Liver (tissue), 9 donors: ENCODE data around the gene BICRA. TPM values are rescaled to one million over a fixed set of nuclear protein-coding genes. Genes with fewer than 3 reads are reported as not detected.

Experiments used
- DNase-seq: peaks from one replicate; pipeline ENCODE4 v3.0.0-alpha.2; 2017; ENCODE audit warnings: low spot score
- H3K27ac ChIP-seq, 2 donors: one replicate each; pipeline ENCODE4 v1.7.0; 2013; ENCODE audit warnings: inconsistent platforms in 2 of 2, low read length in 2 of 2, control low read depth in 1 of 2, low read depth in 1 of 2, mild to moderate bottlenecking in 1 of 2
- H3K27me3 ChIP-seq, 4 donors: one replicate each; pipeline versions ENCODE4 v1.6.1 to v1.7.0; 2013; ENCODE audit warnings: low read length in 3 of 4, inconsistent platforms in 1 of 4, mild to moderate bottlenecking in 1 of 4, moderate library complexity in 1 of 4; ENCODE audit not compliant: control insufficient read depth in 4 of 4, insufficient read depth in 4 of 4
- H3K36me3 ChIP-seq, 4 donors: one replicate each; pipeline versions ENCODE4 v1.6.1 to v1.7.0; 2013; ENCODE audit warnings: low read length in 3 of 4, mild to moderate bottlenecking in 3 of 4, low read depth in 1 of 4, moderate library complexity in 1 of 4; ENCODE audit not compliant: control insufficient read depth in 4 of 4, insufficient read depth in 3 of 4
- H3K4me1 ChIP-seq, 4 donors: one replicate each; pipeline versions ENCODE4 v1.6.1 to v1.7.0; 2013; ENCODE audit warnings: low read length in 3 of 4, mild to moderate bottlenecking in 3 of 4, moderate library complexity in 1 of 4; ENCODE audit not compliant: control insufficient read depth in 4 of 4, insufficient read depth in 4 of 4
- H3K4me3 ChIP-seq, 3 donors: one replicate each; pipeline versions ENCODE4 v1.6.1 to v1.7.0; 2013; ENCODE audit warnings: low read length in 3 of 3, control low read depth in 1 of 3, low read depth in 1 of 3, mild to moderate bottlenecking in 1 of 3
- H3K9ac ChIP-seq, 2 donors: one replicate each; pipeline ENCODE4 v1.7.0; 2013; ENCODE audit warnings: low read length in 2 of 2, mild to moderate bottlenecking in 2 of 2, moderate library complexity in 2 of 2, control low read depth in 1 of 2, low read depth in 1 of 2
- H3K9me3 ChIP-seq, 4 donors: one replicate each; pipeline versions ENCODE4 v1.6.1 to v1.7.0; 2013; ENCODE audit warnings: low read length in 3 of 4; ENCODE audit not compliant: control insufficient read depth in 4 of 4
- EGR1 ChIP-seq, 2 donors: IDR thresholded peaks; 2 replicates each; pipeline ENCODE4 v1.6.1; 2016 to 2018; ENCODE audit warnings: antibody characterized with exemption in 2 of 2, low read depth in 2 of 2
- FOXA1 ChIP-seq: IDR thresholded peaks from 2 replicates; pipeline ENCODE4 v1.6.1; 2016; ENCODE audit warnings: antibody characterized with exemption
- FOXA2 ChIP-seq: IDR thresholded peaks from 2 replicates; pipeline ENCODE4 v1.6.1; 2016; ENCODE audit warnings: antibody characterized with exemption
- GABPA ChIP-seq, 2 donors: IDR thresholded peaks in 1 of 2; conservative IDR thresholded peaks in 1 of 2; 2 replicates each; pipeline ENCODE4 v1.6.1; 2016; ENCODE audit warnings: antibody characterized with exemption in 2 of 2, mild to moderate bottlenecking in 1 of 2, moderate library complexity in 1 of 2
- HNF4A ChIP-seq, 2 donors: conservative IDR thresholded peaks; 2 replicates each; pipeline ENCODE4 v1.6.1; 2016; ENCODE audit warnings: antibody characterized with exemption in 2 of 2, mild to moderate bottlenecking in 2 of 2
- JUND ChIP-seq, 2 donors: IDR thresholded peaks; 2 replicates each; pipeline ENCODE4 v1.6.1; 2016; ENCODE audit warnings: antibody characterized with exemption in 2 of 2
- NR2F2 ChIP-seq: IDR thresholded peaks from 2 replicates; pipeline ENCODE4 v1.6.1; 2016; ENCODE audit warnings: antibody characterized with exemption
- RAD21 ChIP-seq, 2 donors: IDR thresholded peaks; 2 replicates each; pipeline ENCODE4 v1.6.1; 2016; ENCODE audit warnings: antibody characterized with exemption in 2 of 2, mild to moderate bottlenecking in 2 of 2
- RXRA ChIP-seq, 2 donors: IDR thresholded peaks; 2 replicates each; pipeline ENCODE4 v1.6.1; 2017 to 2018; ENCODE audit warnings: antibody characterized with exemption in 2 of 2, mild to moderate bottlenecking in 1 of 2
- SP1 ChIP-seq: IDR thresholded peaks from 2 replicates; pipeline ENCODE4 v1.6.1; 2018; ENCODE audit warnings: antibody characterized with exemption, mild to moderate bottlenecking
- TAF1 ChIP-seq: conservative IDR thresholded peaks from 2 replicates; pipeline ENCODE4 v1.6.1; 2016; ENCODE audit warnings: antibody characterized with exemption, mild to moderate bottlenecking
- YY1 ChIP-seq: IDR thresholded peaks from 2 replicates; pipeline ENCODE4 v1.6.1; 2016; ENCODE audit warnings: antibody characterized with exemption, mild to moderate bottlenecking
- WGBS: extraction: QIAGEN DNeasy Blood & Tissue Kit; methylation state at CpG from one replicate; pipeline ENCODE4 v1.1.7; 2013; 5-methylcytosine and 5-hydroxymethylcytosine counted together
- polyA plus RNA-seq, 2 donors: library from polyadenylated mRNA; stranded (reverse) in 1 of 2; unstranded in 1 of 2; fragments of 200-250 nt in 1 of 2; fragments of >200 nt in 1 of 2; fragmentation: Nextera tagmentation in 1 of 2; extraction: Ambion mirVana in 1 of 2; gene quantifications; one replicate each; pipeline versions ENCODE4 v1.2.1 to v1.2.3, GENCODE V29; 2013 to 2015
- total RNA-seq, 2 donors: library from RNA; depleted of rRNA; stranded (reverse); fragments of >200 nt; gene quantifications; one replicate each; pipeline ENCODE4 v1.2.3, GENCODE V29; 2014
- TF ChIP-seq, protein P1 (sequence below): IDR thresholded peaks from 2 replicates; pipeline ENCODE4 v1.6.1; 2016; ENCODE audit warnings: antibody characterized with exemption, mild to moderate bottlenecking
- TF ChIP-seq, protein P2 (sequence below): IDR thresholded peaks from 2 replicates; pipeline ENCODE4 v1.6.1; 2016; ENCODE audit warnings: antibody characterized with exemption
- TF ChIP-seq, protein P3 (sequence below): IDR thresholded peaks from 2 replicates; pipeline ENCODE4 v1.6.1; 2016; ENCODE audit warnings: antibody characterized with exemption
- TF ChIP-seq, protein P4 (sequence below): IDR thresholded peaks from 2 replicates; pipeline ENCODE4 v1.6.1; 2016; ENCODE audit warnings: antibody characterized with exemption
- TF ChIP-seq, protein P5 (sequence below): fragments of 150-350 bp; IDR thresholded peaks from 2 replicates; pipeline ENCODE4 v1.5.1; 2017; ENCODE audit warnings: improper control_type of control experiment, low read depth, low read length; ENCODE audit not compliant: missing input control
- donor health status: healthy.
- donor health status: healthy.
- donor health status: healthy.
- donor health status: healthy.
- donor health status: healthy.

Gene BICRA
- total RNA-seq (1 to 10 TPM; 3.0 to 8.9 TPM), polyA plus RNA-seq (1 to 10 TPM in 1 of 2 donors, under 1 TPM in 1; 0.63 to 2.9 TPM)

DNA sequence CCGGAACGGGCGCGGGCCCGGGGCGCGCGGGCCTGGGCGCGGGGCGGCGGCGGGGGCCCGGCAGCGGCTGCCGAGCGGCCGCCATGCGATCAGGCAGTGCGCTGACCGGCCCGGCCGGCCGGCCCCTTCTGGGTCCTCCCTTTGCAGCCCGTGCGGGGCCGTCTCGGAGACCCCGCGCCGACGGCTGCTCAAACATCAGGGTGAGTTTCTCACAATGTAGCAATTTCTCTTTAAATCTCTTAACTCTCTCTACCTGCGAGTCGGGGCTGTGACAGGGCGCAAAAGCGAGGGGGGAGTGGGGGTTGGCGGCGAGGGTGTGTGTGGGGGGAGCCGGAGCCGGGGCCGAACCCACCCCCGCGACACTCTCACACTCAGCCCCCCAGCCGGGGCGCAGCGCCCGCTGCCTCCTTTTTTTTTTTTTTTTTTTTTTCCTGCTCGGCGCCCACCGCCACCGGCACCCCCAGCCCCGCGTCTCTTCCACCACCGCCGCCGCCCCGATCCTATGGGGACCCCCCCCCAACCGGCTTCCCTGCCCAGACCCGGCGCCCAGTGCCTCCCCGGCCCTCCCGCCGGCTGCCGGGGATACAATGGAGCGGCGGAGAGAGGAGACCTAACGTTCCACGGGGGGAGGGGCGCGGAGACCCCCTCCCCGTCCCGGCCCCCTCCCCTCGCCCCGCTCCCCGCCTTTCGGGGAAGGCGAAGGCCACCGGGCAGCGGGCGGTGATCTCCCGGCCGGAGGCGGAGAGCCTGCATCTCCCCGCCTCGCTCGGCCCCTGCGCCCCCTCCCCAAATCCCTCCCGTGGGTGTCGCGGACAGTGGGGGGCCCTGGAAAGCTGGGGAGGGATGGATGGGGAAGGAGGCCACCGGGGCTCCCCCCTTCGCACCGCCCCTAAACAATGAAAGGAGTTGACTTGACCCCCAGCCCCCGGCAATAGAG lies at the start of gene BICRA:
Gene BICRA, plus strand, starts transcription at position 166 of the 937 bp plus-strand sequence. CDS start 64,441 bp downstream, outside the sequence.
- no peaks in the 10 kb centered on the region for H3K9me3 ChIP-seq
- WGBS: under 1% methylated on average over 94 of the region's 94 CpGs
- TF ChIP-seq SP1 (peak; percentile 9), RAD21 (IDR thresholded peaks at IDR 0.05) (peak in 1 of 2 donors; percentile 28), EGR1 (IDR thresholded peaks at IDR 0.05; ENCODE audit: low read depth in 2 of 2) (no peak), YY1 (peak; percentile 55), TAF1 (peak; percentile 27), RXRA (IDR thresholded peaks at IDR 0.05) (no peak), GABPA (IDR thresholded peaks at IDR 0.05 in 1 of 2, conservative IDR thresholded peaks at IDR 0.05 in 1 of 2) (no peak)
- TF ChIP-seq, protein P1, sequence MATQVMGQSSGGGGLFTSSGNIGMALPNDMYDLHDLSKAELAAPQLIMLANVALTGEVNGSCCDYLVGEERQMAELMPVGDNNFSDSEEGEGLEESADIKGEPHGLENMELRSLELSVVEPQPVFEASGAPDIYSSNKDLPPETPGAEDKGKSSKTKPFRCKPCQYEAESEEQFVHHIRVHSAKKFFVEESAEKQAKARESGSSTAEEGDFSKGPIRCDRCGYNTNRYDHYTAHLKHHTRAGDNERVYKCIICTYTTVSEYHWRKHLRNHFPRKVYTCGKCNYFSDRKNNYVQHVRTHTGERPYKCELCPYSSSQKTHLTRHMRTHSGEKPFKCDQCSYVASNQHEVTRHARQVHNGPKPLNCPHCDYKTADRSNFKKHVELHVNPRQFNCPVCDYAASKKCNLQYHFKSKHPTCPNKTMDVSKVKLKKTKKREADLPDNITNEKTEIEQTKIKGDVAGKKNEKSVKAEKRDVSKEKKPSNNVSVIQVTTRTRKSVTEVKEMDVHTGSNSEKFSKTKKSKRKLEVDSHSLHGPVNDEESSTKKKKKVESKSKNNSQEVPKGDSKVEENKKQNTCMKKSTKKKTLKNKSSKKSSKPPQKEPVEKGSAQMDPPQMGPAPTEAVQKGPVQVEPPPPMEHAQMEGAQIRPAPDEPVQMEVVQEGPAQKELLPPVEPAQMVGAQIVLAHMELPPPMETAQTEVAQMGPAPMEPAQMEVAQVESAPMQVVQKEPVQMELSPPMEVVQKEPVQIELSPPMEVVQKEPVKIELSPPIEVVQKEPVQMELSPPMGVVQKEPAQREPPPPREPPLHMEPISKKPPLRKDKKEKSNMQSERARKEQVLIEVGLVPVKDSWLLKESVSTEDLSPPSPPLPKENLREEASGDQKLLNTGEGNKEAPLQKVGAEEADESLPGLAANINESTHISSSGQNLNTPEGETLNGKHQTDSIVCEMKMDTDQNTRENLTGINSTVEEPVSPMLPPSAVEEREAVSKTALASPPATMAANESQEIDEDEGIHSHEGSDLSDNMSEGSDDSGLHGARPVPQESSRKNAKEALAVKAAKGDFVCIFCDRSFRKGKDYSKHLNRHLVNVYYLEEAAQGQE: peak; percentile 37
- H3K9ac ChIP-seq: peak within 1 kb of the TSS; percentile 85 to 99
- peak; percentile 84 for DNase-seq
- no peaks in the 10 kb centered on the region for H3K27me3 ChIP-seq
- peak within 1 kb of the TSS; percentile 96 to 99 for H3K27ac ChIP-seq
- H3K36me3 ChIP-seq: no peaks in the 10 kb centered on the region
- H3K4me1 ChIP-seq: peaks cover 8 to 28% (median 16%) of the 10 kb centered on the region in 4 donors
- H3K4me3 ChIP-seq: peak within 1 kb of the TSS; percentile 74 to 95 (median 94)

DNA sequence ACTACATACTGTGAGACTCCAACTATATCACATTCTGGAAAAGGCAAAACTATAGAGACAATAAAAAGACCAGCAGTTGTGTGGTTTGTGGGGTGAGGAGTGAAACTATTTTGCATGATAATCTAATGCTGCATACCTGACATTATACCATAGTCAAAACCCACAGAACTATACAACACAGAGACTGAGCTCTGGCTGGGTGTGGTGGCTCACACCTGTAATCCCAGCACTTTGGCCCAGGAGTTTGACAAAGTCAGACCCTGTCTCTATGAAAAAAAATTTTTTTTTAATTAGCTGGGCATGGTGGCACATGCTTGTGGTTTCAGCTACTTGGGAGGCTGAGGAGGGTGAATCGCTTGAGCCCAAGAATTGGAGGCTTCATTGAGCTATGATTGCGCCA lies 47.9 kb upstream of the BICRA start:
- Histone ChIP-seq H3K36me3 (no peaks in the 10 kb centered on the region), H3K4me3 (no peak overlapping the region), H3K27me3 (no peaks in the 10 kb centered on the region), H3K9me3 (no peaks in the 10 kb centered on the region), H3K9ac (no peak overlapping the region), H3K4me1 (peaks cover 0 to 4% (median 0%) of the 10 kb centered on the region in 4 donors), H3K27ac (no peak overlapping the region)
- WGBS: 89% methylated on average over 2 of the region's 2 CpGs
- no peak for DNase-seq
- TF ChIP-seq, protein P2, sequence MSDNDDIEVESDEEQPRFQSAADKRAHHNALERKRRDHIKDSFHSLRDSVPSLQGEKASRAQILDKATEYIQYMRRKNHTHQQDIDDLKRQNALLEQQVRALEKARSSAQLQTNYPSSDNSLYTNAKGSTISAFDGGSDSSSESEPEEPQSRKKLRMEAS: no peak
- TF ChIP-seq JUND (IDR thresholded peaks at IDR 0.05) (no peak), HNF4A (conservative IDR thresholded peaks at IDR 0.05) (no peak), NR2F2 (no peak), EGR1 (IDR thresholded peaks at IDR 0.05; ENCODE audit: low read depth in 2 of 2) (no peak), FOXA1 (no peak), RXRA (IDR thresholded peaks at IDR 0.05) (no peak), SP1 (no peak), FOXA2 (no peak), RAD21 (IDR thresholded peaks at IDR 0.05) (no peak), YY1 (no peak)
- TF ChIP-seq, protein P3, sequence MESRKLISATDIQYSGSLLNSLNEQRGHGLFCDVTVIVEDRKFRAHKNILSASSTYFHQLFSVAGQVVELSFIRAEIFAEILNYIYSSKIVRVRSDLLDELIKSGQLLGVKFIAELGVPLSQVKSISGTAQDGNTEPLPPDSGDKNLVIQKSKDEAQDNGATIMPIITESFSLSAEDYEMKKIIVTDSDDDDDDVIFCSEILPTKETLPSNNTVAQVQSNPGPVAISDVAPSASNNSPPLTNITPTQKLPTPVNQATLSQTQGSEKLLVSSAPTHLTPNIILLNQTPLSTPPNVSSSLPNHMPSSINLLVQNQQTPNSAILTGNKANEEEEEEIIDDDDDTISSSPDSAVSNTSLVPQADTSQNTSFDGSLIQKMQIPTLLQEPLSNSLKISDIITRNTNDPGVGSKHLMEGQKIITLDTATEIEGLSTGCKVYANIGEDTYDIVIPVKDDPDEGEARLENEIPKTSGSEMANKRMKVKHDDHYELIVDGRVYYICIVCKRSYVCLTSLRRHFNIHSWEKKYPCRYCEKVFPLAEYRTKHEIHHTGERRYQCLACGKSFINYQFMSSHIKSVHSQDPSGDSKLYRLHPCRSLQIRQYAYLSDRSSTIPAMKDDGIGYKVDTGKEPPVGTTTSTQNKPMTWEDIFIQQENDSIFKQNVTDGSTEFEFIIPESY: no peak
- TF ChIP-seq, protein P1: no peak
- TF ChIP-seq, protein P4, sequence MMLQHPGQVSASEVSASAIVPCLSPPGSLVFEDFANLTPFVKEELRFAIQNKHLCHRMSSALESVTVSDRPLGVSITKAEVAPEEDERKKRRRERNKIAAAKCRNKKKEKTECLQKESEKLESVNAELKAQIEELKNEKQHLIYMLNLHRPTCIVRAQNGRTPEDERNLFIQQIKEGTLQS: no peak
- TF ChIP-seq, protein P5, sequence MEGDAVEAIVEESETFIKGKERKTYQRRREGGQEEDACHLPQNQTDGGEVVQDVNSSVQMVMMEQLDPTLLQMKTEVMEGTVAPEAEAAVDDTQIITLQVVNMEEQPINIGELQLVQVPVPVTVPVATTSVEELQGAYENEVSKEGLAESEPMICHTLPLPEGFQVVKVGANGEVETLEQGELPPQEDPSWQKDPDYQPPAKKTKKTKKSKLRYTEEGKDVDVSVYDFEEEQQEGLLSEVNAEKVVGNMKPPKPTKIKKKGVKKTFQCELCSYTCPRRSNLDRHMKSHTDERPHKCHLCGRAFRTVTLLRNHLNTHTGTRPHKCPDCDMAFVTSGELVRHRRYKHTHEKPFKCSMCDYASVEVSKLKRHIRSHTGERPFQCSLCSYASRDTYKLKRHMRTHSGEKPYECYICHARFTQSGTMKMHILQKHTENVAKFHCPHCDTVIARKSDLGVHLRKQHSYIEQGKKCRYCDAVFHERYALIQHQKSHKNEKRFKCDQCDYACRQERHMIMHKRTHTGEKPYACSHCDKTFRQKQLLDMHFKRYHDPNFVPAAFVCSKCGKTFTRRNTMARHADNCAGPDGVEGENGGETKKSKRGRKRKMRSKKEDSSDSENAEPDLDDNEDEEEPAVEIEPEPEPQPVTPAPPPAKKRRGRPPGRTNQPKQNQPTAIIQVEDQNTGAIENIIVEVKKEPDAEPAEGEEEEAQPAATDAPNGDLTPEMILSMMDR: no peak
